SK-N-SH (cell line): ENCODE measurements around the gene DSCAM. TPM values are rescaled to one million over a fixed set of nuclear protein-coding genes. Genes with fewer than 3 reads are reported as not detected.

Source experiments
- CTCF ChIA-PET: fragments of 300-600, 350-600 bp; formaldehyde crosslinking; extraction: SDS; loops from one replicate; lab custom pipeline; 2021; lab: Yijun Ruan, JAX
- POLR2A ChIA-PET: fragments of 350-600 bp; sonication (Branson Sonifier 250); formaldehyde crosslinking; extraction: SDS; loops from one replicate; lab custom pipeline; 2020; ENCODE audit warnings: antibody characterized with exemption, inconsistent platforms; lab: Yijun Ruan, JAX
- DNase-seq: peaks from one replicate; pipeline ENCODE4 v3.0.0; 2012
- H2AFZ ChIP-seq: fragments of 200-600 bp; sonication (generic); 2 replicates; pipeline ENCODE4 v1.8.1; 2016; ENCODE audit warnings: antibody characterized with exemption, mild to moderate bottlenecking, low read depth
- H3F3A ChIP-seq: fragments of 200-600 bp; sonication (generic); replicated peaks from 2 replicates; pipeline ENCODE3; 2016; ENCODE audit warnings: antibody characterized with exemption, mild to moderate bottlenecking; ENCODE audit not compliant: insufficient read depth
- H3K27ac ChIP-seq, 2 experiments: fragments of 200-500 bp in 1 of 2; fragments of 200-600 bp in 1 of 2; sonication (Bioruptor generic) in 1 of 2; sonication (generic), shearing (Covaris generic) in 1 of 2; 2 replicates each; pipeline versions ENCODE4 v1.5.1 to v1.6.1; 2014 to 2016; ENCODE audit warnings: low read depth in 2 of 2, inconsistent platforms in 1 of 2, low read length in 1 of 2, mild to moderate bottlenecking in 1 of 2, mixed read lengths in 1 of 2
- H3K27me3 ChIP-seq: fragments of 200-600 bp; sonication (generic), shearing (Covaris generic); 2 replicates; pipeline ENCODE4 v1.6.1; 2016; ENCODE audit warnings: mixed run types; ENCODE audit not compliant: insufficient read depth
- H3K36me3 ChIP-seq, 2 experiments: fragments of 200-500 bp in 1 of 2; fragments of 200-600 bp in 1 of 2; sonication (Bioruptor generic) in 1 of 2; sonication (generic) in 1 of 2; replicated peaks in 1 of 2; 2 replicates each; pipeline versions ENCODE3 to v1.5.1; 2014 to 2016; ENCODE audit warnings: low read length in 1 of 2, mild to moderate bottlenecking in 1 of 2; ENCODE audit not compliant: insufficient read depth in 2 of 2, control insufficient read depth in 1 of 2
- H3K4me1 ChIP-seq, 2 experiments: fragments of 200-500 bp in 1 of 2; fragments of 200-600 bp in 1 of 2; sonication (Bioruptor generic) in 1 of 2; sonication (generic), shearing (Covaris generic) in 1 of 2; 2 replicates each; pipeline versions ENCODE4 v1.5.1 to v1.6.1; 2014 to 2016; ENCODE audit warnings: low read depth in 1 of 2, low read length in 1 of 2, mixed run types in 1 of 2; ENCODE audit not compliant: insufficient read depth in 2 of 2, control insufficient read depth in 1 of 2
- H3K4me2 ChIP-seq: fragments of 200-600 bp; sonication (generic), shearing (Covaris generic); 2 replicates; pipeline ENCODE4 v1.6.1; 2017; ENCODE audit warnings: mixed run types
- H3K4me3 ChIP-seq, 2 experiments: fragments of 200-500 bp in 1 of 2; fragments of 200-600 bp in 1 of 2; sonication (Bioruptor generic) in 1 of 2; sonication (generic), shearing (Covaris generic) in 1 of 2; 2 replicates each; pipeline versions ENCODE4 v1.5.1 to v1.8.1; 2014 to 2016; ENCODE audit warnings: low read depth in 2 of 2, inconsistent platforms in 1 of 2, low read length in 1 of 2, mild to moderate bottlenecking in 1 of 2, mixed read lengths in 1 of 2, moderate library complexity in 1 of 2
- H3K79me2 ChIP-seq: fragments of 200-600 bp; sonication (generic); 2 replicates; pipeline ENCODE4 v1.8.1; 2017; ENCODE audit warnings: mild to moderate bottlenecking; ENCODE audit not compliant: insufficient read depth
- H3K9ac ChIP-seq: fragments of 200-600 bp; sonication (generic); 2 replicates; pipeline ENCODE4 v1.6.1; 2017; ENCODE audit warnings: mixed run types
- H3K9me2 ChIP-seq: fragments of 200-600 bp; sonication (generic); 2 replicates; pipeline ENCODE4 v1.6.1; 2017; ENCODE audit warnings: mixed run types
- H3K9me3 ChIP-seq: fragments of 200-600 bp; sonication (generic); 2 replicates; pipeline ENCODE4 v1.6.1; 2017; ENCODE audit warnings: mixed run types, mild to moderate bottlenecking, moderate library complexity
- H4K20me1 ChIP-seq: fragments of 200-600 bp; sonication (generic); 2 replicates; pipeline ENCODE4 v1.6.1; 2017; ENCODE audit warnings: mild to moderate bottlenecking, mixed run types; ENCODE audit not compliant: insufficient read depth
- EZH2phosphoT487 ChIP-seq: fragments of 200-600 bp; sonication (generic); IDR thresholded peaks from 2 replicates; pipeline ENCODE4 v1.6.1; 2017; ENCODE audit warnings: low read depth, mixed run types, mild to moderate bottlenecking, antibody characterized with exemption, moderate library complexity, borderline replicate concordance
- FOSL2 ChIP-seq: IDR thresholded peaks from 2 replicates; pipeline ENCODE4 v1.4.0; 2012; ENCODE audit warnings: low read depth, mild to moderate bottlenecking, moderate library complexity, borderline replicate concordance
- FOXJ3 ChIP-seq: sonication (generic); formaldehyde crosslinking; IDR thresholded peaks from 2 replicates; pipeline ENCODE4 v1.5.1; 2020; ENCODE audit warnings: mild to moderate bottlenecking, missing genetic modification reagents
- FOXM1 ChIP-seq: IDR thresholded peaks from 2 replicates; pipeline ENCODE4 v1.4.0; 2012; ENCODE audit warnings: low read depth, mild to moderate bottlenecking
- GABPA ChIP-seq: IDR thresholded peaks from 2 replicates; pipeline ENCODE4 v1.4.0; 2012; ENCODE audit warnings: low read depth, mild to moderate bottlenecking
- GATA2 ChIP-seq: sonication (generic); formaldehyde crosslinking; IDR thresholded peaks from 2 replicates; pipeline ENCODE4 v1.5.0; 2020; ENCODE audit warnings: mild to moderate bottlenecking, missing genetic modification reagents
- MEF2A ChIP-seq: IDR thresholded peaks from 2 replicates; pipeline ENCODE4 v1.4.0; 2012; ENCODE audit warnings: low read depth, borderline replicate concordance
- MXI1 ChIP-seq: IDR thresholded peaks from 2 replicates; pipeline ENCODE4 v1.6.1; 2012; ENCODE audit warnings: mild to moderate bottlenecking, low read depth, low read length, improper control_type of control experiment
- RAD21 ChIP-seq: IDR thresholded peaks from 2 replicates; pipeline ENCODE4 v1.6.1; 2012; ENCODE audit warnings: mild to moderate bottlenecking, low read length
- RCOR1 ChIP-seq: fragments of 150-350 bp; IDR thresholded peaks from 2 replicates; pipeline ENCODE4 v1.6.1; 2017; ENCODE audit warnings: antibody characterized with exemption, low read length
- RXRA ChIP-seq: IDR thresholded peaks from 2 replicates; pipeline ENCODE4 v1.4.0; 2012; ENCODE audit warnings: low read depth, mild to moderate bottlenecking, borderline replicate concordance
- SIN3A ChIP-seq: IDR thresholded peaks from 2 replicates; pipeline ENCODE4 v1.6.1; 2012; ENCODE audit warnings: low read depth, mild to moderate bottlenecking, low read length, moderate library complexity, borderline replicate concordance
- TCF12 ChIP-seq: IDR thresholded peaks from 2 replicates; pipeline ENCODE4 v1.4.0; 2012
- whole genome bisulfite sequencing: methylation state at CpG from one replicate; pipeline ENCODE4 v1.1.6; 2017; ENCODE audit warnings: low lambda C conversion rate; 5-methylcytosine and 5-hydroxymethylcytosine counted together
- polyA plus RNA-seq, 3 experiments: library from polyadenylated mRNA; depleted of rRNA; stranded (reverse); fragments of >200 nt; gene quantifications; 2 replicates each; pipeline ENCODE4 v1.2.3, GENCODE V29; 2012
- TF ChIP-seq, protein P1 (sequence below): fragments of 150-350 bp; IDR thresholded peaks from 2 replicates; pipeline ENCODE4 v1.6.1; 2016; ENCODE audit warnings: mild to moderate bottlenecking, low read depth, low read length
- TF ChIP-seq, protein P2 (sequence below): IDR thresholded peaks from 2 replicates; pipeline ENCODE4 v1.6.1; 2012; ENCODE audit warnings: mild to moderate bottlenecking, low read depth, low read length, moderate library complexity
- TF ChIP-seq, protein P3 (sequence below): fragments of 150-350 bp; IDR thresholded peaks from 2 replicates; pipeline ENCODE4 v1.6.1; 2017; ENCODE audit warnings: antibody characterized with exemption, low read length, low read depth, borderline replicate concordance
- TF ChIP-seq, protein P4 (sequence below): IDR thresholded peaks from 2 replicates; pipeline ENCODE4 v1.4.0; 2012; ENCODE audit warnings: low read depth, borderline replicate concordance
- TF ChIP-seq, protein P5 (sequence below): fragments of 200-600 bp; sonication (generic); IDR thresholded peaks from 2 replicates; pipeline ENCODE4 v1.6.1; 2017; ENCODE audit warnings: antibody characterized with exemption, mild to moderate bottlenecking, moderate library complexity

The DSCAM gene
- polyA plus RNA-seq, 1 of the 3 experiments (the other 2 are of a cell fraction): not detected

DNA sequence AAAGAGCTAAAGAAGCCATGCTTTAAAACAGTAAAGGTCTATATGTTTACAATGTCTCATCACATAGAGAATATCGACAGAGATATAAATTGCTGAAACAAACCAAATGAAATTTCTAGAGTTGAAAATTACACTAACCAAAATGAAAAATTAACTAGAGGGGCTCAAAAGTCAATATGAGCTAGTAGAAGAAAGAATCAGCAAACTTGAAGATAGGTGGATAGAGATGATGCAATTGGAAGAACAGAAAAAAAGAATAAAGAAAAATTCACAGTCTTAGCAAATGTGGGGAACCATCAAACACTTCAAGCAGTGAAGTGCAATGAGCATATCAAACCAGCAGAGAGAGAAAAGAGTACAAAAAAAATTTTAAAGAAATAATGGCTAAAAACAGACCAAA is 24.1 kb upstream of the DSCAM start (continued):
- TF ChIP-seq, protein P1, sequence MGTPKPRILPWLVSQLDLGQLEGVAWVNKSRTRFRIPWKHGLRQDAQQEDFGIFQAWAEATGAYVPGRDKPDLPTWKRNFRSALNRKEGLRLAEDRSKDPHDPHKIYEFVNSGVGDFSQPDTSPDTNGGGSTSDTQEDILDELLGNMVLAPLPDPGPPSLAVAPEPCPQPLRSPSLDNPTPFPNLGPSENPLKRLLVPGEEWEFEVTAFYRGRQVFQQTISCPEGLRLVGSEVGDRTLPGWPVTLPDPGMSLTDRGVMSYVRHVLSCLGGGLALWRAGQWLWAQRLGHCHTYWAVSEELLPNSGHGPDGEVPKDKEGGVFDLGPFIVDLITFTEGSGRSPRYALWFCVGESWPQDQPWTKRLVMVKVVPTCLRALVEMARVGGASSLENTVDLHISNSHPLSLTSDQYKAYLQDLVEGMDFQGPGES: no peak
- TF ChIP-seq SIN3A: no peak

DNA sequence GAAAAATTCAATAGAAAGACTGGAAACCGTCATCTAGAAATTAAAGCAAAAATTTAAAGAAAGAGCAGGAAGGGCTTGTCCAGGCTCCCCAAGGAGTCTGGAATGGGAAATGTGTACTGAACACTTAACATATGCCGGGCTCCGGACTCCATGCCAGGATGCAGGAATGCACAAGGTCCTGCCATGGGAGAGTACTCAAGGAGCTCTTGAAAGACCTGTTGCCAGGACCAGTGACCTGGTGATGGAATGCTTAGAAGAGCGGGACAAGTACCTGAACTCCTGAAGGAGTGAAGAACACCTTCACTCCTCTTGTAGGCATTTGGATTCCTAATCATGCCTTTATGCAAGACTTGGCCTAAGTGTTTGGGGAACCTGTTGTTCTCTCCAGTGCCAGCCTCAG is 16.9 kb upstream of the DSCAM start:
- ChIA-PET CTCF (no interaction called here), POLR2A (no interaction called here)
- 34% methylated on average over 3 of the region's 4 CpGs for WGBS

More for the DNA sequence above, 16.9 kb upstream of the DSCAM start:
- no peak overlapping the region for H3K9ac ChIP-seq
- H3K9me2 ChIP-seq: no peaks in the 10 kb centered on the region
- H3K9me3 ChIP-seq: no peaks in the 10 kb centered on the region
- no peaks in the 10 kb centered on the region for H4K20me1 ChIP-seq
- H3K36me3 ChIP-seq: no peaks in the 10 kb centered on the region
- H3K27ac ChIP-seq: no peak overlapping the region
- no peaks in the 10 kb centered on the region for H3K79me2 ChIP-seq
- no peaks in the 10 kb centered on the region for H3K4me1 ChIP-seq
- H2AFZ ChIP-seq: no peak overlapping the region
- H3K27me3 ChIP-seq: no peaks in the 10 kb centered on the region
- TF ChIP-seq, protein P1: no peak
- TF ChIP-seq MXI1: no peak
- TF ChIP-seq FOXM1: no peak
- TF ChIP-seq, protein P2, sequence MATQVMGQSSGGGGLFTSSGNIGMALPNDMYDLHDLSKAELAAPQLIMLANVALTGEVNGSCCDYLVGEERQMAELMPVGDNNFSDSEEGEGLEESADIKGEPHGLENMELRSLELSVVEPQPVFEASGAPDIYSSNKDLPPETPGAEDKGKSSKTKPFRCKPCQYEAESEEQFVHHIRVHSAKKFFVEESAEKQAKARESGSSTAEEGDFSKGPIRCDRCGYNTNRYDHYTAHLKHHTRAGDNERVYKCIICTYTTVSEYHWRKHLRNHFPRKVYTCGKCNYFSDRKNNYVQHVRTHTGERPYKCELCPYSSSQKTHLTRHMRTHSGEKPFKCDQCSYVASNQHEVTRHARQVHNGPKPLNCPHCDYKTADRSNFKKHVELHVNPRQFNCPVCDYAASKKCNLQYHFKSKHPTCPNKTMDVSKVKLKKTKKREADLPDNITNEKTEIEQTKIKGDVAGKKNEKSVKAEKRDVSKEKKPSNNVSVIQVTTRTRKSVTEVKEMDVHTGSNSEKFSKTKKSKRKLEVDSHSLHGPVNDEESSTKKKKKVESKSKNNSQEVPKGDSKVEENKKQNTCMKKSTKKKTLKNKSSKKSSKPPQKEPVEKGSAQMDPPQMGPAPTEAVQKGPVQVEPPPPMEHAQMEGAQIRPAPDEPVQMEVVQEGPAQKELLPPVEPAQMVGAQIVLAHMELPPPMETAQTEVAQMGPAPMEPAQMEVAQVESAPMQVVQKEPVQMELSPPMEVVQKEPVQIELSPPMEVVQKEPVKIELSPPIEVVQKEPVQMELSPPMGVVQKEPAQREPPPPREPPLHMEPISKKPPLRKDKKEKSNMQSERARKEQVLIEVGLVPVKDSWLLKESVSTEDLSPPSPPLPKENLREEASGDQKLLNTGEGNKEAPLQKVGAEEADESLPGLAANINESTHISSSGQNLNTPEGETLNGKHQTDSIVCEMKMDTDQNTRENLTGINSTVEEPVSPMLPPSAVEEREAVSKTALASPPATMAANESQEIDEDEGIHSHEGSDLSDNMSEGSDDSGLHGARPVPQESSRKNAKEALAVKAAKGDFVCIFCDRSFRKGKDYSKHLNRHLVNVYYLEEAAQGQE: no peak
- TF ChIP-seq FOSL2: no peak
- no peak for TF ChIP-seq EZH2phosphoT487
- TF ChIP-seq MEF2A: no peak
- no peak for TF ChIP-seq TCF12
- TF ChIP-seq, protein P3, sequence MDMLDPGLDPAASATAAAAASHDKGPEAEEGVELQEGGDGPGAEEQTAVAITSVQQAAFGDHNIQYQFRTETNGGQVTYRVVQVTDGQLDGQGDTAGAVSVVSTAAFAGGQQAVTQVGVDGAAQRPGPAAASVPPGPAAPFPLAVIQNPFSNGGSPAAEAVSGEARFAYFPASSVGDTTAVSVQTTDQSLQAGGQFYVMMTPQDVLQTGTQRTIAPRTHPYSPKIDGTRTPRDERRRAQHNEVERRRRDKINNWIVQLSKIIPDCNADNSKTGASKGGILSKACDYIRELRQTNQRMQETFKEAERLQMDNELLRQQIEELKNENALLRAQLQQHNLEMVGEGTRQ: no peak
- TF ChIP-seq, protein P4, sequence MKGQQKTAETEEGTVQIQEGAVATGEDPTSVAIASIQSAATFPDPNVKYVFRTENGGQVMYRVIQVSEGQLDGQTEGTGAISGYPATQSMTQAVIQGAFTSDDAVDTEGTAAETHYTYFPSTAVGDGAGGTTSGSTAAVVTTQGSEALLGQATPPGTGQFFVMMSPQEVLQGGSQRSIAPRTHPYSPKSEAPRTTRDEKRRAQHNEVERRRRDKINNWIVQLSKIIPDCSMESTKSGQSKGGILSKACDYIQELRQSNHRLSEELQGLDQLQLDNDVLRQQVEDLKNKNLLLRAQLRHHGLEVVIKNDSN: no peak
- TF ChIP-seq RCOR1: no peak
- TF ChIP-seq RAD21: no peak
- TF ChIP-seq RXRA: no peak
- TF ChIP-seq GABPA: no peak
- TF ChIP-seq SIN3A: no peak
- TF ChIP-seq, protein P5, sequence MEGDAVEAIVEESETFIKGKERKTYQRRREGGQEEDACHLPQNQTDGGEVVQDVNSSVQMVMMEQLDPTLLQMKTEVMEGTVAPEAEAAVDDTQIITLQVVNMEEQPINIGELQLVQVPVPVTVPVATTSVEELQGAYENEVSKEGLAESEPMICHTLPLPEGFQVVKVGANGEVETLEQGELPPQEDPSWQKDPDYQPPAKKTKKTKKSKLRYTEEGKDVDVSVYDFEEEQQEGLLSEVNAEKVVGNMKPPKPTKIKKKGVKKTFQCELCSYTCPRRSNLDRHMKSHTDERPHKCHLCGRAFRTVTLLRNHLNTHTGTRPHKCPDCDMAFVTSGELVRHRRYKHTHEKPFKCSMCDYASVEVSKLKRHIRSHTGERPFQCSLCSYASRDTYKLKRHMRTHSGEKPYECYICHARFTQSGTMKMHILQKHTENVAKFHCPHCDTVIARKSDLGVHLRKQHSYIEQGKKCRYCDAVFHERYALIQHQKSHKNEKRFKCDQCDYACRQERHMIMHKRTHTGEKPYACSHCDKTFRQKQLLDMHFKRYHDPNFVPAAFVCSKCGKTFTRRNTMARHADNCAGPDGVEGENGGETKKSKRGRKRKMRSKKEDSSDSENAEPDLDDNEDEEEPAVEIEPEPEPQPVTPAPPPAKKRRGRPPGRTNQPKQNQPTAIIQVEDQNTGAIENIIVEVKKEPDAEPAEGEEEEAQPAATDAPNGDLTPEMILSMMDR: no peak
- TF ChIP-seq GATA2 (CRISPR knock-in tag): no peak
- no peak for TF ChIP-seq FOXJ3 (CRISPR knock-in tag)
- H3K4me3 ChIP-seq: no peak overlapping the region
- H3F3A ChIP-seq: no peaks in the 10 kb centered on the region
- H3K4me2 ChIP-seq: no peak overlapping the region
- no peak for DNase-seq
